OCI-LY7 (cell line): ENCODE measurements around the gene NAA38. TPM values are rescaled to one million over a fixed set of nuclear protein-coding genes. Genes with fewer than 3 reads are reported as not detected.

Experiments used
- BruUV-seq: library from RNA; stranded (reverse); fragments of 400-500 nt; replicated peaks from 2 replicates; lab custom pipeline; 2021; lab: Mats Ljungman, UMichigan
- CTCF ChIA-PET: fragments of 300-600 bp; sonication (Branson Sonifier 250); formaldehyde crosslinking; loops from one replicate; lab custom pipeline; 2022; ENCODE audit warnings: antibody characterized with exemption; ENCODE audit not compliant: unreplicated experiment; lab: Charles Lee
- POLR2A ChIA-PET: fragments of 300-600 bp; sonication (Branson Sonifier 250); formaldehyde crosslinking; loops from one replicate; lab custom pipeline; 2022; ENCODE audit warnings: antibody characterized with exemption; lab: Charles Lee
- DNase-seq: peaks from one replicate; pipeline ENCODE4 v3.0.0-alpha.2; 2015; ENCODE audit warnings: low spot score
- H2AFZ ChIP-seq: fragments of 200-600 bp; sonication (generic), shearing (Covaris generic); 2 replicates; pipeline ENCODE4 v1.6.1; 2014; ENCODE audit warnings: mild to moderate bottlenecking, antibody characterized with exemption, low read length, moderate library complexity
- H3K27ac ChIP-seq: fragments of 200-600 bp; sonication (generic); 2 replicates; pipeline ENCODE4 v1.5.1; 2014; ENCODE audit warnings: mixed run types, low read depth, mild to moderate bottlenecking, moderate library complexity, low read length, inconsistent platforms; ENCODE audit not compliant: poor library complexity, severe bottlenecking
- H3K36me3 ChIP-seq: fragments of 200-600 bp; sonication (generic); 2 replicates; pipeline ENCODE4 v1.6.1; 2014; ENCODE audit warnings: mild to moderate bottlenecking, antibody characterized with exemption, low read length, moderate library complexity, mixed read lengths; ENCODE audit not compliant: insufficient read depth
- H3K4me1 ChIP-seq: fragments of 200-600 bp; sonication (generic); 2 replicates; pipeline ENCODE4 v1.5.1; 2014; ENCODE audit warnings: mild to moderate bottlenecking, low read length; ENCODE audit not compliant: insufficient read depth, poor library complexity, severe bottlenecking
- H3K4me2 ChIP-seq: fragments of 200-600 bp; sonication (generic); 2 replicates; pipeline ENCODE4 v1.6.1; 2014; ENCODE audit warnings: mild to moderate bottlenecking, low read length
- H3K4me3 ChIP-seq: fragments of 200-600 bp; sonication (generic); 2 replicates; pipeline ENCODE4 v1.5.1; 2014; ENCODE audit warnings: mild to moderate bottlenecking, low read depth, low read length; ENCODE audit not compliant: poor library complexity, severe bottlenecking
- H3K79me2 ChIP-seq: fragments of 200-600 bp; sonication (generic); 2 replicates; pipeline ENCODE4 v1.6.1; 2016; ENCODE audit warnings: low read depth, mild to moderate bottlenecking, low read length, moderate library complexity, mixed read lengths; ENCODE audit not compliant: insufficient read depth
- H3K9me2 ChIP-seq: fragments of 200-600 bp; sonication (generic); 2 replicates; pipeline ENCODE4 v1.6.1; 2016; ENCODE audit warnings: mild to moderate bottlenecking, low read length, mixed read lengths; ENCODE audit not compliant: insufficient read depth
- H3K9me3 ChIP-seq: fragments of 200-600 bp; sonication (generic); 2 replicates; pipeline ENCODE4 v1.6.1; 2014; ENCODE audit warnings: mild to moderate bottlenecking, mixed run types, low read length, mixed read lengths
- H4K20me1 ChIP-seq: fragments of 200-600 bp; sonication (generic); 2 replicates; pipeline ENCODE4 v1.6.1; 2014; ENCODE audit warnings: mild to moderate bottlenecking, antibody characterized with exemption, low read length, moderate library complexity, mixed read lengths; ENCODE audit not compliant: insufficient read depth
- EZH2phosphoT487 ChIP-seq: fragments of 200-600 bp; sonication (generic); IDR thresholded peaks from 2 replicates; pipeline ENCODE4 v1.6.1; 2018; ENCODE audit warnings: low read depth, borderline replicate concordance, mild to moderate bottlenecking, mixed run types, antibody characterized with exemption, low read length, moderate library complexity, mixed read lengths
- intact Hi-C: fragments of 100-400 bp; cut with micrococcal nuclease; formaldehyde crosslinking; loops from one replicate; pipeline ENCODE4 v1.10.0; 2022; ENCODE audit not compliant: unreplicated experiment
- total RNA-seq, 2 experiments: library from RNA; depleted of rRNA in 1 of 2; stranded (reverse); fragments of >200 nt in 1 of 2; shearing (Covaris generic) in 1 of 2; gene quantifications; 2 replicates each; pipeline ENCODE4 v1.2.3, GENCODE V29; 2014 to 2022
- TF ChIP-seq, protein P1 (sequence below): fragments of 200-600 bp; sonication (generic); conservative IDR thresholded peaks from 2 replicates; pipeline ENCODE4 v1.5.1; 2014; ENCODE audit warnings: mild to moderate bottlenecking, antibody characterized with exemption, low read length, moderate library complexity, mixed read lengths

Gene NAA38
- total RNA-seq, 2 experiments from 2014 or later = 149 to 168 TPM

DNA sequence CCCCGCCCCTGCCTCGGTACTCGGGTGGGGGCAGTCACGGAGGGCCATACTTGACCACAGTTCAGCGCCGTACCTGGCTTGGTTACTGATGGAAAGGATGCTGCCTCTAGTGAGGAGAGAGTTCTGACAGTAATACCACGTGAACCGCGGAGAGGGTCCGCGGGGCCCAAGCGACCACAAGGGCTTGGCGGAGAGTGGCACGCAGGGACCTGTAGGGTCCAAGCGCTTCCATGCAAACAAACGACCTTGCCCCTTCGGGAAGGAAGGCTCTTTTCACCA, 14.2 kb downstream of the NAA38 start:
- Histone ChIP-seq H3K9me3 (no peaks in the 10 kb centered on the region), H3K4me1 (peaks cover 38% of the 10 kb centered on the region), H3K27ac (peak overlapping the region; percentile 92), H3K4me3 (peak overlapping the region; percentile 79), H3K36me3 (peaks cover 36% of the 10 kb centered on the region; the same call in 1 of the 2 replicates), H3K79me2 (peaks cover 45% of the 10 kb centered on the region; the same call in 1 of the 2 replicates), H3K4me2 (peak overlapping the region; percentile 95), H2AFZ (no peak overlapping the region), H4K20me1 (peaks cover 20% of the 10 kb centered on the region; the same call in 1 of the 2 replicates), H3K9me2 (no peaks in the 10 kb centered on the region)
- DNase-seq = no peak
- CTCF ChIA-PET = interaction anchor here (0.6 kb wide), 1 partner anchor 10 kb away, joined by 6 read pairs; no protein-coding TSS in a partner anchor
- intact Hi-C loops = loop anchor here (1.0 to 5.0 kb wide), 2 partner anchors 8 to 361 kb away; partner anchors contain the start of genes POLR2A and SLC35G6
- POLR2A ChIA-PET = no interaction called here
- BruUV-seq = no TSS peak
- no peak for TF ChIP-seq EZH2phosphoT487
- TF ChIP-seq, protein P1, sequence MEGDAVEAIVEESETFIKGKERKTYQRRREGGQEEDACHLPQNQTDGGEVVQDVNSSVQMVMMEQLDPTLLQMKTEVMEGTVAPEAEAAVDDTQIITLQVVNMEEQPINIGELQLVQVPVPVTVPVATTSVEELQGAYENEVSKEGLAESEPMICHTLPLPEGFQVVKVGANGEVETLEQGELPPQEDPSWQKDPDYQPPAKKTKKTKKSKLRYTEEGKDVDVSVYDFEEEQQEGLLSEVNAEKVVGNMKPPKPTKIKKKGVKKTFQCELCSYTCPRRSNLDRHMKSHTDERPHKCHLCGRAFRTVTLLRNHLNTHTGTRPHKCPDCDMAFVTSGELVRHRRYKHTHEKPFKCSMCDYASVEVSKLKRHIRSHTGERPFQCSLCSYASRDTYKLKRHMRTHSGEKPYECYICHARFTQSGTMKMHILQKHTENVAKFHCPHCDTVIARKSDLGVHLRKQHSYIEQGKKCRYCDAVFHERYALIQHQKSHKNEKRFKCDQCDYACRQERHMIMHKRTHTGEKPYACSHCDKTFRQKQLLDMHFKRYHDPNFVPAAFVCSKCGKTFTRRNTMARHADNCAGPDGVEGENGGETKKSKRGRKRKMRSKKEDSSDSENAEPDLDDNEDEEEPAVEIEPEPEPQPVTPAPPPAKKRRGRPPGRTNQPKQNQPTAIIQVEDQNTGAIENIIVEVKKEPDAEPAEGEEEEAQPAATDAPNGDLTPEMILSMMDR = no peak

- Histone ChIP-seq H2AFZ (no peak overlapping the region), H4K20me1 (peaks cover 20% of the 10 kb centered on the region; the same call in 1 of the 2 replicates), H3K79me2 (peaks cover 48% of the 10 kb centered on the region; the same call in 1 of the 2 replicates), H3K4me3 (peak overlapping the region; percentile 79), H3K9me2 (no peaks in the 10 kb centered on the region), H3K27ac (peak overlapping the region; percentile 92), H3K36me3 (peaks cover 30% of the 10 kb centered on the region; the same call in 1 of the 2 replicates), H3K4me1 (peaks cover 40% of the 10 kb centered on the region), H3K4me2 (peak overlapping the region; percentile 95), H3K9me3 (no peaks in the 10 kb centered on the region)
- peak; percentile 75 for DNase-seq
- TF ChIP-seq, protein P1 = no peak
- TF ChIP-seq EZH2phosphoT487 = no peak
- no TSS peak for BruUV-seq
- CTCF ChIA-PET = no interaction called here
- intact Hi-C loops = loop anchor here (1.0 to 5.0 kb wide), 2 partner anchors 7 to 360 kb away; partner anchors contain the start of genes POLR2A and SLC35G6
- POLR2A ChIA-PET = interaction anchor here (0.5 to 0.6 kb wide), 2 partner anchors 387 to 768 kb away, joined by 3 to 4 read pairs; no protein-coding TSS in a partner anchor
These were observed 14.7 kb downstream of the NAA38 start for GRCh38 chr17:7842380-7843256.
